Neural cell (in vitro differentiated cells): ENCODE results near the gene GNA12. TPM values are rescaled to one million over a fixed set of nuclear protein-coding genes. Genes with fewer than 3 reads are reported as not detected.

ENCODE experiments used
- H2AFZ ChIP-seq: fragments of 200-600, 300-800 bp; sonication (generic), shearing (Covaris generic); 2 replicates; pipeline ENCODE4 v1.6.0; 2014; ENCODE audit warnings: low read depth, mild to moderate bottlenecking, antibody characterized with exemption, low read length, moderate library complexity
- H3F3A ChIP-seq: fragments of 200-600 bp; shearing (Covaris generic); 2 replicates; pipeline ENCODE4 v1.6.1; 2016; ENCODE audit warnings: mild to moderate bottlenecking, moderate library complexity, mixed read lengths, antibody characterized with exemption, low read length; ENCODE audit not compliant: insufficient read depth, poor library complexity, severe bottlenecking
- H3K27ac ChIP-seq: fragments of 200-600, 300-800 bp; sonication (generic), shearing (Covaris generic); 2 replicates; pipeline ENCODE4 v1.5.1; 2014; ENCODE audit warnings: mild to moderate bottlenecking, low read length, moderate library complexity
- H3K27me3 ChIP-seq: fragments of 300-800, 200-600 bp; sonication (generic), shearing (Covaris generic); 2 replicates; pipeline ENCODE4 v1.6.0; 2014; ENCODE audit warnings: mild to moderate bottlenecking, low read depth, low read length, moderate library complexity; ENCODE audit not compliant: insufficient read depth
- H3K36me3 ChIP-seq: fragments of 300-800, 200-600 bp; sonication (generic), shearing (Covaris generic); 2 replicates; pipeline ENCODE4 v1.5.1; 2014; ENCODE audit warnings: mild to moderate bottlenecking, antibody characterized with exemption, low read length, moderate library complexity; ENCODE audit not compliant: insufficient read depth
- H3K4me2 ChIP-seq: fragments of 300-800, 200-600 bp; sonication (generic), shearing (Covaris generic); 2 replicates; pipeline ENCODE4 v1.6.0; 2014; ENCODE audit warnings: mild to moderate bottlenecking, low read length
- H3K4me3 ChIP-seq: fragments of 300-800, 200-600 bp; sonication (generic), shearing (Covaris generic); 2 replicates; pipeline ENCODE4 v1.5.1; 2014; ENCODE audit warnings: mild to moderate bottlenecking, low read length, moderate library complexity
- H3K79me2 ChIP-seq: fragments of 200-600 bp; shearing (Covaris generic); replicated peaks from 2 replicates; pipeline ENCODE4 v1.6.0; 2014; ENCODE audit warnings: mild to moderate bottlenecking, low read length, moderate library complexity; ENCODE audit not compliant: insufficient read depth
- H3K9ac ChIP-seq: fragments of 300-800, 200-600 bp; sonication (generic), shearing (Covaris generic); 2 replicates; pipeline ENCODE4 v1.6.1; 2016; ENCODE audit warnings: mild to moderate bottlenecking, low read length, mixed read lengths
- H3K9me2 ChIP-seq: fragments of 200-600 bp; shearing (Covaris generic); 2 replicates; pipeline ENCODE4 v1.6.1; 2016; ENCODE audit warnings: mild to moderate bottlenecking, low read length, mixed read lengths; ENCODE audit not compliant: insufficient read depth
- H3K9me3 ChIP-seq: fragments of 200-600, 300-800 bp; sonication (generic), shearing (Covaris generic); 2 replicates; pipeline ENCODE4 v1.6.1; 2016; ENCODE audit warnings: mild to moderate bottlenecking, mixed run types, low read length, moderate library complexity, mixed read lengths
- H4K20me1 ChIP-seq: fragments of 200-600 bp; shearing (Covaris generic); 2 replicates; pipeline ENCODE4 v1.6.1; 2016; ENCODE audit warnings: mild to moderate bottlenecking, mixed run types; ENCODE audit not compliant: insufficient read depth
- CTCF ChIP-seq: fragments of 450-650 bp; IDR thresholded peaks from 2 replicates; pipeline ENCODE4 v1.5.1; 2014; ENCODE audit warnings: antibody characterized with exemption, mild to moderate bottlenecking, moderate library complexity; ENCODE audit not compliant: poor library complexity, severe bottlenecking
- EP300 ChIP-seq: fragments of 450-650 bp; conservative IDR thresholded peaks from 2 replicates; pipeline ENCODE4 v1.6.1; 2014; ENCODE audit warnings: antibody characterized with exemption, mild to moderate bottlenecking, moderate library complexity; ENCODE audit not compliant: poor library complexity, severe bottlenecking
- EZH2 ChIP-seq: fragments of 200-600, 300-800 bp; shearing (Covaris generic), sonication (generic); IDR thresholded peaks from 2 replicates; pipeline ENCODE4 v1.6.1; 2014; ENCODE audit warnings: antibody characterized with exemption, low read length, borderline replicate concordance, mild to moderate bottlenecking; ENCODE audit not compliant: insufficient read depth, poor library complexity, severe bottlenecking
- MXI1 ChIP-seq: fragments of 450-650 bp; conservative IDR thresholded peaks from 2 replicates; pipeline ENCODE4 v1.6.1; 2014; ENCODE audit warnings: antibody characterized with exemption, mild to moderate bottlenecking; ENCODE audit not compliant: poor library complexity, severe bottlenecking
- POLR2AphosphoS5 ChIP-seq: IDR thresholded peaks from 2 replicates; pipeline ENCODE4 v1.6.1; 2012
- RAD21 ChIP-seq: fragments of 450-650 bp; conservative IDR thresholded peaks from 2 replicates; pipeline ENCODE4 v1.6.1; 2014; ENCODE audit warnings: antibody characterized with exemption, mild to moderate bottlenecking, moderate library complexity
- REST ChIP-seq: IDR thresholded peaks from 2 replicates; pipeline ENCODE4 v1.6.1; 2012; ENCODE audit warnings: borderline replicate concordance
- SMC3 ChIP-seq: fragments of 450-650 bp; conservative IDR thresholded peaks from 2 replicates; pipeline ENCODE4 v1.6.1; 2014; ENCODE audit warnings: antibody characterized with exemption, mild to moderate bottlenecking, moderate library complexity; ENCODE audit not compliant: poor library complexity
- TAF1 ChIP-seq: IDR thresholded peaks from 2 replicates; pipeline ENCODE4 v1.6.1; 2012; ENCODE audit warnings: low read depth
- polyA plus RNA-seq: library from polyadenylated mRNA; depleted of rRNA; stranded (reverse); fragments of >200 nt; gene quantifications from 2 replicates; pipeline ENCODE4 v1.2.3, GENCODE V29; 2014

Gene GNA12
- polyA plus RNA-seq, 1 donor from 2014 or later: 15.5 TPM

- H4K20me1 ChIP-seq: no peaks in the 10 kb centered on the region
- H3K4me3 ChIP-seq: no peak overlapping the region
- H3K36me3 ChIP-seq: no peaks in the 10 kb centered on the region
- H2AFZ ChIP-seq: no peak overlapping the region
- no peak overlapping the region for H3K27ac ChIP-seq
- H3K4me2 ChIP-seq: no peak overlapping the region
- H3K9ac ChIP-seq: no peak overlapping the region
- no peaks in the 10 kb centered on the region for H3F3A ChIP-seq
- TF ChIP-seq RAD21: no peak
- TF ChIP-seq TAF1: no peak
- no peak for TF ChIP-seq CTCF
- TF ChIP-seq SMC3: no peak
- no peak for TF ChIP-seq EP300
- no peak for TF ChIP-seq POLR2AphosphoS5
- no peak for TF ChIP-seq MXI1
- peaks cover 30% of the 10 kb centered on the region for H3K27me3 ChIP-seq
- H3K9me3 ChIP-seq: no peaks in the 10 kb centered on the region
- H3K9me2 ChIP-seq: no peaks in the 10 kb centered on the region
- H3K79me2 ChIP-seq: no peaks in the 10 kb centered on the region
Observed at GRCh38 chr7:2687338-2687869, 156.7 kb downstream of the GNA12 start.

- Histone ChIP-seq H3K9me2 (no peaks in the 10 kb centered on the region), H3K27me3 (peaks cover 30% of the 10 kb centered on the region), H2AFZ (no peak overlapping the region), H4K20me1 (no peaks in the 10 kb centered on the region), H3K79me2 (no peaks in the 10 kb centered on the region), H3F3A (no peaks in the 10 kb centered on the region), H3K9me3 (no peaks in the 10 kb centered on the region), H3K27ac (no peak overlapping the region), H3K9ac (no peak overlapping the region), H3K4me2 (no peak overlapping the region), H3K36me3 (no peaks in the 10 kb centered on the region), H3K4me3 (no peak overlapping the region)
- no peak for TF ChIP-seq EZH2
- no peak for TF ChIP-seq RAD21
- TF ChIP-seq EP300: no peak
- TF ChIP-seq CTCF: no peak
- TF ChIP-seq REST: no peak
- TF ChIP-seq MXI1: no peak
- no peak for TF ChIP-seq POLR2AphosphoS5
- TF ChIP-seq SMC3: no peak
- no peak for TF ChIP-seq TAF1
Observed at GRCh38 chr7:2686101-2686500, 158.0 kb downstream of the GNA12 start.
